ENCODE measurements around the gene PBX4.

Gene PBX4

GRCh38 chr19:19581391-19581790 lies 37.1 kb downstream of the PBX4 start:
- FAIRE-seq (no peak), DNase-seq (ENCODE audit: insufficient read length) (no peak)
- TF ChIP-seq POLR2A (IDR thresholded peaks at IDR 0.05; ENCODE audit: low read depth, low read length): no peak
- TF ChIP-seq POLR2AphosphoS5 (IDR thresholded peaks at IDR 0.05; ENCODE audit: low read depth, low read length): no peak
- no peak for TF ChIP-seq TAF1 (IDR thresholded peaks at IDR 0.05; ENCODE audit: borderline replicate concordance, low read depth, low read length)

- FAIRE-seq: no peak
- no peak for TF ChIP-seq POLR2AphosphoS5 (IDR thresholded peaks at IDR 0.05; ENCODE audit: low read depth, low read length)
- TF ChIP-seq TAF1 (IDR thresholded peaks at IDR 0.05; ENCODE audit: borderline replicate concordance, low read depth, low read length): no peak
- no peak for TF ChIP-seq POLR2A (IDR thresholded peaks at IDR 0.05; ENCODE audit: low read depth, low read length)
- no peak for DNase-seq (ENCODE audit: insufficient read length)
Measured at GRCh38 chr19:19580418-19580817, 38.1 kb downstream of the PBX4 start.

DNA sequence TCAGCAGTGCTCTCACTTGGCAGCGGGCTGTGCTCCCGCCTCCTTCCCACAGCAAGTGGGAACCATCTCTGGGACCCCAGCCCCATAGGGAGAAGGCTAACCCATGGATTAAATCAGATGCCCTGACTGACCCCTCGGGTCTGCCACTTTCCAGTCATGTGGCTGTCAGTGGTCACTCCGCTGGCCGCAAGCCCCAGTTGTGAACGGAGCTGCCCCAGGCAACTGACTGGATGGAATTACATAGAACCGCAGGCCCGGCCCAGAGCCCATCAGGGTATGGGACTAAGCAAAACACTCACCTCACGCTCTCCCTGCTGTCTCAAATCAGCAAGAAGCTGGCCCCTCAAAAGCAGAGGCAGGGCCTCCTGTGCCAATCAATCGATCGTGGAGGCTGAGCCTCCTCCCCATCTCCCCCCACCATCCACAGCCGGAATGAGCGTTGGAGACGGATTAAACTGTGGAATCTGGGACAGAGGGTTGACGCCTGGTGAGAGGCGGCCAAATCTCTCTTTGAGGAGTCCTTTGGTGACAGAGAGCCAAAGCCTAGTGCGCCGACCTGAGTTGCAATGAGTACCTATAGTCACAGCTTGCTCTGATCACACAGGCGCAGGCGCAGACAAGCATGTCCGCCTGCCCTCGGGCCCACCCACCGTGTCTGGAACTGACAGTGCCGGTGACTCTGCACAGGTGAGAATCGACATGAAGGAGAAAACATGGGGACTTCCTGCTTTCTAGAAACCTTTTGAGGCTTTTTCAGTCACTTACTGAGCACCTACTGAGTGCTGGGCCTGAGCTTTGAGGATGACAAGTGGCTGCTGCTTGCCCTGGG lies 38.7 kb downstream of the PBX4 start:
- FAIRE-seq (no peak), DNase-seq (ENCODE audit: insufficient read length) (no peak)
- TF ChIP-seq POLR2AphosphoS5 (IDR thresholded peaks at IDR 0.05; ENCODE audit: low read depth, low read length) (no peak), POLR2A (IDR thresholded peaks at IDR 0.05; ENCODE audit: low read depth, low read length) (no peak), TAF1 (IDR thresholded peaks at IDR 0.05; ENCODE audit: borderline replicate concordance, low read depth, low read length) (no peak)

GRCh38 chr19:19578252-19578651 lies 40.2 kb downstream of the PBX4 start:
- TF ChIP-seq POLR2A (IDR thresholded peaks at IDR 0.05; ENCODE audit: low read depth, low read length) (no peak), POLR2AphosphoS5 (IDR thresholded peaks at IDR 0.05; ENCODE audit: low read depth, low read length) (no peak), TAF1 (IDR thresholded peaks at IDR 0.05; ENCODE audit: borderline replicate concordance, low read depth, low read length) (no peak)
- FAIRE-seq (no peak), DNase-seq (ENCODE audit: insufficient read length) (no peak)

- DNase-seq (ENCODE audit: insufficient read length): no peak
- TF ChIP-seq POLR2A (IDR thresholded peaks at IDR 0.05; ENCODE audit: low read depth, low read length) (no peak), POLR2AphosphoS5 (IDR thresholded peaks at IDR 0.05; ENCODE audit: low read depth, low read length) (no peak), TAF1 (IDR thresholded peaks at IDR 0.05; ENCODE audit: borderline replicate concordance, low read depth, low read length) (no peak)
- no peak for FAIRE-seq
Measured at GRCh38 chr19:19575411-19575810, 43.1 kb downstream of the PBX4 start.

DNA sequence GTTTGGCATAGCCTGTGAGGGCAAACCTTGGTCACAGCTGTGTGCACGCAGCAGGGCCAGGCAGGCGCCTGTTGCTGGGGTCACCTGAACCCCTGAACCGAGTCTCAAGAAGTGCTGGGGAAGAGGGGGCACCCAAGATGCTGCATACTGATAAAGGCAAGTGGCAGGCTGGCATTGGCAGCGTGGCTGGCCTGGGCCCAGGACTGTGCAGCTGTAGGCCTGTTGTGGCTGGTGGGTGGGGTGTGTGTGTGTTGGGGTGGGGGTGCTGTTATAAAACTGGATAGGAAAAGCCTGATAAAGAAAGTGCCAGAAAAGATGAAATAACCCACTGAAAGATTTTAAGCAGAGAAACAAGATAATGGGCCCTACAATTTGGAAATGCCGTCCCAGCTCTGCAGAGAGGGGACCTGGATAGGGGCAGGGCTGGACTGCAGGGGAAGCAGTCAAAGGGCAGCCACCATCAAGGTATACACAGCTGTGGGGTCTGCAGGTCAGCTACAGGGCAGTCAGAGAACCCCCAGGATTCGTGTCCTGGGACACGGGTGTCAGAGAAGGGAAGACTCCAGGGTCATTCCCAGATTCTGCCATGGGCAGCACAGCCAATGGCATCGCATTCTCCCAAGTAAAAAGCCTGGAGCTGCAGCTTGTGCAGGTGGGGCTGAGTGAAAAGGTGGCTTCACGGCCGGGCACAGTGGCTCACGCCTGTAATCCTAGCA lies 47.3 kb downstream of the PBX4 start:
- DNase-seq (ENCODE audit: insufficient read length): no peak
- no peak for FAIRE-seq
- TF ChIP-seq POLR2AphosphoS5 (IDR thresholded peaks at IDR 0.05; ENCODE audit: low read depth, low read length) (no peak), POLR2A (IDR thresholded peaks at IDR 0.05; ENCODE audit: low read depth, low read length) (no peak), TAF1 (IDR thresholded peaks at IDR 0.05; ENCODE audit: borderline replicate concordance, low read depth, low read length) (no peak)

- no peak for TF ChIP-seq POLR2AphosphoS5 (IDR thresholded peaks at IDR 0.05; ENCODE audit: low read depth, low read length)
- no peak for TF ChIP-seq TAF1 (IDR thresholded peaks at IDR 0.05; ENCODE audit: borderline replicate concordance, low read depth, low read length)
- no peak for TF ChIP-seq POLR2A (IDR thresholded peaks at IDR 0.05; ENCODE audit: low read depth, low read length)
- FAIRE-seq: no peak
- DNase-seq (ENCODE audit: insufficient read length): no peak
Measured at GRCh38 chr19:19570571-19570970, 47.9 kb downstream of the PBX4 start.

DNA sequence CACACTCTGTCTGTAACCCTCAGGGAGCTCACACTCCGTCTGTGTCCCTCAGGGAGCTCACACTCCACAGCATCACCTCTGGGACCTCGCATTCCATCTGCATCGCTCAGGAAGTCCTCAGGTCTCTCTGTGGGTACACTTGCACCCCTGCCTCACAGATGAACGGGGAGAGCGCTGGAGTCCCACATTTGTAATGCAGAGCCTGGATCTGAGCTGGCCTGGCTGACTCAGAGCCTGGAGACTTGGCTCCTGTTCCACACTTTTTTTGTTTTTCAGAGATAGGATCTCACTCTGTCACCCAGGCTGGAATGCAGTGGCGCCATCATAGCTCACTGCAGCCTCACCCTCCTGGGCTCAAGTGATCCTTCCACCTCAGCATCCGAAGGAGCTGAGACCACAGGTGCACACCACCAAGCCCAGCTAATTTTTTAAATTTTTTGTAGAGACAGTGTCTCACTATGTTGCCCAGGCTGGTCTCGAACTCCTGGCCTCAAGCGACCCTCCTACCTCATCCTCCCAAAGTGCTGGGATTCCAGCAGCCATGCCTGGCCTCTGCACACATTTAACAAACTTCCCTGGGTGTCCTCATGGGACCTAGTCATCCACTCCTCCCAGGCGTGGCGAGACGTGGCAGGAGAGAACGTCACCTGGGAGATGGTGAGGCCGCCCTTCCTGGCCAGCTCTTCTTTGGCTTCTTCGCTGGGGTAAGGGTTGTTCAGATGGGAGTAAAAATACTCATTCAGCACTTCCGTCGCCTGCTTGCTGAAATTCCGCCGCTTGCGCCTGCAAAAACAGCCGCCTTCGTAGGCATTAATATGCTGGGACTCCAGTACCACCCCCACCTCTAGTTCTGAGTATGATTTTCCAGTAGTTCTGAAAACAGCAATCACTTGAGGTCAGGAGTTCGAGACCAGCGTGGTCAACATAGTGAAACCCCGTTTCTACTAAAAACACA lies 49.4 kb downstream of the PBX4 start:
- DNase-seq (ENCODE audit: insufficient read length) (no peak), FAIRE-seq (no peak)
- TF ChIP-seq POLR2A (IDR thresholded peaks at IDR 0.05; ENCODE audit: low read depth, low read length): no peak
- TF ChIP-seq POLR2AphosphoS5 (IDR thresholded peaks at IDR 0.05; ENCODE audit: low read depth, low read length): no peak
- no peak for TF ChIP-seq TAF1 (IDR thresholded peaks at IDR 0.05; ENCODE audit: borderline replicate concordance, low read depth, low read length)

DNA sequence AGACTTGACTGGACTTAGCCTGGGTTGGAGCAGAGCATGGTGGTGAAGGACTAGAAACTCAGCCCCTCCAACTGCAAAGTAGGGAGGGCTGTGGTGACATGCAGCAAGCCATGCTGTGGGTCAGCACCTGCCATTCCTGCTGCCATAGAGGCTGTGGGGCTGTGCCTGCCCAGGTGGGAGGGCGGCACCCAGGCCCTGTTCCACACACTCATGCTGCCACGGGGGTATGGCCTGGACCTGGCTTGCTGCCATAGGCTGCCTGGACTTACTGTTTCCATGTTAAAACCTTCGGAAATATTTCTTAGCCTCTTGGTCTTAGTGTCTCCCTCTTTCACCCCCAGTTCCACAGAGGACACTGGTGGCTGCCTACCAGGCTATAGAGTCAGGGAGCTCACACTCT lies 51.1 kb downstream of the PBX4 start:
- TF ChIP-seq TAF1 (IDR thresholded peaks at IDR 0.05; ENCODE audit: borderline replicate concordance, low read depth, low read length): no peak
- DNase-seq (ENCODE audit: insufficient read length) (no peak), FAIRE-seq (no peak)

- DNase-seq (ENCODE audit: insufficient read length): no peak
- FAIRE-seq: no peak
- TF ChIP-seq TAF1 (IDR thresholded peaks at IDR 0.05; ENCODE audit: borderline replicate concordance, low read depth, low read length): no peak
- no peak for TF ChIP-seq POLR2AphosphoS5 (IDR thresholded peaks at IDR 0.05; ENCODE audit: low read depth, low read length)
Measured at GRCh38 chr19:19566306-19566705, 52.2 kb downstream of the PBX4 start.

- FAIRE-seq: no peak
- TF ChIP-seq TAF1 (IDR thresholded peaks at IDR 0.05; ENCODE audit: borderline replicate concordance, low read depth, low read length): no peak
- no peak for TF ChIP-seq POLR2AphosphoS5 (IDR thresholded peaks at IDR 0.05; ENCODE audit: low read depth, low read length)
- TF ChIP-seq POLR2A (IDR thresholded peaks at IDR 0.05; ENCODE audit: low read depth, low read length): no peak
- no peak for DNase-seq (ENCODE audit: insufficient read length)
Measured at GRCh38 chr19:19563348-19563848, 55.1 kb downstream of the PBX4 start.
